K562 (cell line): ENCODE measurements around the gene ARHGEF1. TPM values are rescaled to one million over a fixed set of nuclear protein-coding genes. Genes with fewer than 3 reads are reported as not detected.
A peak's percentile ranks its signal among the peaks of the same experiment; 100 is the strongest.

Source experiments
- ATAC-seq: fragments of 200-7000 bp; cut with Tn5 transposase; 3 replicates; pipeline ENCODE4 v1.9.1; 2020; ENCODE audit warnings: moderate library complexity
- BruUV-seq: library from RNA; stranded (reverse); fragments of 400-500 nt; replicated peaks from 2 replicates; lab custom pipeline; 2021; lab: Mats Ljungman, UMichigan
- CTCF ChIA-PET: fragments of 300-600 bp; formaldehyde crosslinking; extraction: SDS; loops from one replicate; lab custom pipeline; 2021; ENCODE audit warnings: low intra/inter-chr PET ratio; lab: Yijun Ruan, JAX
- POLR2A ChIA-PET: fragments of 300-600, 350-650 bp; sonication (Branson Sonifier 250); formaldehyde crosslinking; extraction: SDS; loops from one replicate; lab custom pipeline; 2021; ENCODE audit warnings: antibody characterized with exemption, inconsistent platforms; lab: Yijun Ruan, JAX
- DNase-seq, 4 experiments: peaks; one replicate each; pipeline versions ENCODE4 v3.0.0 to v3.0.0-alpha.2; 2011 to 2018; ENCODE audit warnings: low spot score in 3 of 4, mixed read lengths in 3 of 4; ENCODE audit errors: extremely low read depth in 1 of 4
- FAIRE-seq: peaks from 2 replicates; lab custom pipeline; 2011; peaks lifted over from hg19 to GRCh38; lab: Jason Lieb, UNC
- H2AFZ ChIP-seq: 2 replicates; pipeline ENCODE4 v1.6.0; 2011; ENCODE audit warnings: low read depth, low read length, control low read depth, inconsistent platforms
- H3K27ac ChIP-seq: fragments of 200-600 bp; 3 replicates; pipeline ENCODE4 v1.8.0; 2011; ENCODE audit warnings: low read depth, mild to moderate bottlenecking, control low read depth, inconsistent platforms, low read length, moderate library complexity, mixed read lengths; ENCODE audit errors: extremely low read depth
- H3K27me3 ChIP-seq, 2 experiments: fragments of 300-600 bp in 1 of 2; 2 replicates in 1 of 2; 3 replicates in 1 of 2; pipeline versions ENCODE4 v1.6.0 to v1.8.0; 2011; ENCODE audit warnings: inconsistent platforms in 2 of 2, low read length in 2 of 2, mild to moderate bottlenecking in 1 of 2, mixed read lengths in 1 of 2, moderate library complexity in 1 of 2; ENCODE audit not compliant: control insufficient read depth in 2 of 2, insufficient read depth in 2 of 2
- H3K36me3 ChIP-seq: fragments of 300-600 bp; 3 replicates; pipeline ENCODE4 v1.8.0; 2011; ENCODE audit warnings: mild to moderate bottlenecking, low read length, inconsistent platforms; ENCODE audit not compliant: control insufficient read depth, insufficient read depth
- H3K4me1 ChIP-seq, 2 experiments: fragments of 200-600 bp in 1 of 2; replicated peaks in 1 of 2; 2 replicates in 1 of 2; 3 replicates in 1 of 2; pipeline versions ENCODE4 v1.5.1 to v1.8.0; 2011; ENCODE audit warnings: inconsistent platforms in 2 of 2, low read length in 2 of 2, mild to moderate bottlenecking in 1 of 2, mixed read lengths in 1 of 2, moderate library complexity in 1 of 2; ENCODE audit not compliant: control insufficient read depth in 2 of 2, insufficient read depth in 2 of 2
- H3K4me2 ChIP-seq: 2 replicates; pipeline ENCODE4 v1.6.1; 2011; ENCODE audit warnings: low read length, control low read depth, inconsistent platforms, mixed read lengths; ENCODE audit not compliant: insufficient read depth
- H3K4me3 ChIP-seq: fragments of 200-600 bp; sonication (generic), shearing (Covaris generic); 2 replicates; pipeline ENCODE4 v1.5.1; 2016; ENCODE audit warnings: control low read depth, inconsistent platforms
- H3K79me2 ChIP-seq: fragments of 200-600 bp; 3 replicates; pipeline ENCODE4 v1.8.0; 2011; ENCODE audit warnings: low read length, inconsistent platforms; ENCODE audit not compliant: control insufficient read depth, insufficient read depth
- H3K9ac ChIP-seq, 2 experiments: 2 replicates each; pipeline versions ENCODE4 v1.6.0 to v1.6.1; 2011; ENCODE audit warnings: low read depth in 2 of 2, low read length in 2 of 2, control low read depth in 1 of 2, inconsistent platforms in 1 of 2, mild to moderate bottlenecking in 1 of 2, mixed read lengths in 1 of 2; ENCODE audit not compliant: insufficient read depth in 1 of 2
- H3K9me1 ChIP-seq: one replicate; pipeline ENCODE4 v1.6.0; 2011; ENCODE audit warnings: inconsistent platforms, mild to moderate bottlenecking, low read length, moderate library complexity; ENCODE audit not compliant: control insufficient read depth, insufficient read depth
- H3K9me3 ChIP-seq: replicated peaks from 2 replicates; pipeline ENCODE4 v1.5.1; 2011; ENCODE audit warnings: low read depth, low read length, inconsistent platforms; ENCODE audit not compliant: control insufficient read depth, insufficient read depth
- H4K20me1 ChIP-seq: replicated peaks from 2 replicates; pipeline ENCODE4 v1.6.1; 2011; ENCODE audit warnings: low read length, inconsistent platforms, mixed read lengths; ENCODE audit not compliant: control insufficient read depth, insufficient read depth
- ETV5 ChIP-seq: sonication (generic); formaldehyde crosslinking; IDR thresholded peaks from 2 replicates; pipeline ENCODE4 v1.4.0; 2020; ENCODE audit warnings: low read depth, mild to moderate bottlenecking, missing genetic modification reagents
- PHB ChIP-seq: fragments of 250-450 bp; sonication (Bioruptor Pico); IDR thresholded peaks from 2 replicates; pipeline ENCODE4 v1.5.0; 2021
- POLR2A ChIP-seq: fragments of 450-650 bp; conservative IDR thresholded peaks from 2 replicates; pipeline ENCODE4 v1.6.1; 2016
- SMARCB1 ChIP-seq: IDR thresholded peaks from 2 replicates; pipeline ENCODE4 v1.6.1; 2011; ENCODE audit warnings: improper control_type of control experiment, low read depth; ENCODE audit not compliant: insufficient read length
- SUPT5H ChIP-seq: fragments of 450-650 bp; IDR thresholded peaks from 2 replicates; pipeline ENCODE4 v1.6.1; 2016
- TAF7 ChIP-seq: fragments of 450-650 bp; IDR thresholded peaks from 2 replicates; pipeline ENCODE4 v1.6.1; 2016; ENCODE audit warnings: missing genetic modification characterization, missing compliant biosample characterization
- TCF3 ChIP-seq: sonication (generic); formaldehyde crosslinking; IDR thresholded peaks from 2 replicates; pipeline ENCODE4 v1.4.0; 2020; ENCODE audit warnings: mild to moderate bottlenecking, missing genetic modification reagents
- THRAP3 ChIP-seq: fragments of 450-650 bp; IDR thresholded peaks from 2 replicates; pipeline ENCODE4 v1.6.1; 2016; ENCODE audit warnings: mild to moderate bottlenecking, inconsistent platforms, borderline replicate concordance
- ZNF212 ChIP-seq: fragments of 450-650 bp; formaldehyde crosslinking; IDR thresholded peaks from 2 replicates; pipeline ENCODE4 v1.4.0; 2020; ENCODE audit warnings: mild to moderate bottlenecking
- ZNF347 ChIP-seq: fragments of 450-650 bp; formaldehyde crosslinking; IDR thresholded peaks from 2 replicates; pipeline ENCODE4 v1.4.0; 2020; ENCODE audit warnings: low read depth, mild to moderate bottlenecking, moderate library complexity
- ZNF57 ChIP-seq: fragments of 450-650 bp; formaldehyde crosslinking; IDR thresholded peaks from 2 replicates; pipeline ENCODE4 v1.4.0; 2020; ENCODE audit warnings: mild to moderate bottlenecking, moderate library complexity
- WGBS: fragments of 100-300 bp; shearing (Covaris generic); methylation state at CpG from one replicate; pipeline ENCODE4 v1.1.6; 2016; ENCODE audit warnings: low coverage, mixed read lengths; ENCODE audit not compliant: insufficient coverage; ENCODE audit errors: missing lambda C conversion rate; 5-methylcytosine and 5-hydroxymethylcytosine counted together
- in situ Hi-C: fragments of 300-500 bp; cut with MboI; formaldehyde crosslinking; loops from 4 replicates; pipeline ENCODE4 v1.15.0; 2018; ENCODE audit warnings: inconsistent platforms, mixed read lengths
- intact Hi-C: fragments of 100-400 bp; cut with micrococcal nuclease; formaldehyde crosslinking; loops from 2 replicates; pipeline ENCODE4 v1.14.2; 2022
- polyA plus RNA-seq, 8 experiments: library from polyadenylated mRNA; depleted of rRNA in 4 of 8; stranded (reverse) in 5 of 8; unstranded in 3 of 8; fragments of >200 nt; fragmentation: Nextera tagmentation in 2 of 8; fragmentation: Illumina TruSeq in 1 of 8; extraction: Ambion mirVana in 2 of 8; extraction: Trizol in 1 of 8; gene quantifications; 2 replicates each; pipeline versions ENCODE4 v1.2.1 to v1.2.3, GENCODE V29; 2011 to 2014; ENCODE audit warnings: inconsistent platforms in 1 of 8, missing spikeins in 1 of 8
- total RNA-seq, 7 experiments: library from RNA; depleted of rRNA in 6 of 7; stranded (reverse); fragments of >200 nt in 6 of 7; fragmentation: Illumina TruSeq in 2 of 7; extraction: Trizol in 2 of 7; gene quantifications; 2 replicates each; pipeline versions ENCODE4 v1.2.1 to v1.2.3, GENCODE V29; 2011 to 2021; ENCODE audit warnings: low replicate concordance in 1 of 7
- TF ChIP-seq, protein P1 (sequence below): sonication (generic); formaldehyde crosslinking; IDR thresholded peaks from 2 replicates; pipeline ENCODE4 v1.8.0; 2023; ENCODE audit warnings: mild to moderate bottlenecking, missing genetic modification reagents
- TF ChIP-seq, protein P2 (sequence below), 3 experiments: fragments of 200-800 bp in 1 of 3; fragments of 250-450 bp in 1 of 3; fragments of 450-650 bp in 1 of 3; sonication (Bioruptor Pico) in 1 of 3; sonication (Bioruptor generic) in 1 of 3; formaldehyde crosslinking in 1 of 3; IDR thresholded peaks; 2 replicates each; pipeline versions ENCODE4 v1.6.1 to v1.8.0; 2016 to 2022; ENCODE audit warnings: mild to moderate bottlenecking in 2 of 3, missing genetic modification characterization in 2 of 3, missing compliant biosample characterization in 1 of 3, moderate library complexity in 1 of 3

The ARHGEF1 gene
- total and polyA plus RNA-seq, 9 of the 15 experiments (the other 6 are each of a cell fraction or from before 2014, with no cell fraction given), result 1.9 to 149 (median 29.8) TPM

- H4K20me1 ChIP-seq, result peaks cover 22% of the 10 kb centered on the region; the same call in 1 of the 2 replicates
- H3K9me1 ChIP-seq, result peaks cover 4% of the 10 kb centered on the region
- H3K27me3 ChIP-seq, result peaks cover 18 to 30% of the 10 kb centered on the region in 2 experiments
- intact Hi-C loops, result no loop called here
- no peak overlapping the region for H2AFZ ChIP-seq
- H3K4me2 ChIP-seq, result no peak overlapping the region
- in situ Hi-C loops, result no loop called here
- H3K9ac ChIP-seq, result no peak overlapping the region
- H3K4me3 ChIP-seq, result no peak overlapping the region
- 52% methylated on average over 9 of the region's 11 CpGs for WGBS
- peaks cover 0 to 33% of the 10 kb centered on the region in 2 experiments; a peak in 2 of 5 replicates for H3K4me1 ChIP-seq
- H3K27ac ChIP-seq, result no peak overlapping the region
- BruUV-seq, result no TSS peak
- no peaks in the 10 kb centered on the region for H3K79me2 ChIP-seq
- FAIRE-seq, result no peak
- H3K9me3 ChIP-seq, result no peaks in the 10 kb centered on the region
- H3K36me3 ChIP-seq, result peaks cover 31% of the 10 kb centered on the region; the same call in 2 of the 3 replicates
- ATAC-seq, result no peak
- POLR2A ChIA-PET, result no interaction called here
- CTCF ChIA-PET, result no interaction called here
- DNase-seq, result no peak
- TF ChIP-seq ZNF212 (CRISPR knock-in tag), result no peak
- no peak for TF ChIP-seq ZNF347 (CRISPR knock-in tag)
- TF ChIP-seq THRAP3, result no peak
- no peak for TF ChIP-seq TCF3 (CRISPR knock-in tag)
- TF ChIP-seq TAF7, result no peak
- no peak for TF ChIP-seq SMARCB1
- TF ChIP-seq ETV5 (CRISPR knock-in tag), result no peak
- TF ChIP-seq, protein P1, sequence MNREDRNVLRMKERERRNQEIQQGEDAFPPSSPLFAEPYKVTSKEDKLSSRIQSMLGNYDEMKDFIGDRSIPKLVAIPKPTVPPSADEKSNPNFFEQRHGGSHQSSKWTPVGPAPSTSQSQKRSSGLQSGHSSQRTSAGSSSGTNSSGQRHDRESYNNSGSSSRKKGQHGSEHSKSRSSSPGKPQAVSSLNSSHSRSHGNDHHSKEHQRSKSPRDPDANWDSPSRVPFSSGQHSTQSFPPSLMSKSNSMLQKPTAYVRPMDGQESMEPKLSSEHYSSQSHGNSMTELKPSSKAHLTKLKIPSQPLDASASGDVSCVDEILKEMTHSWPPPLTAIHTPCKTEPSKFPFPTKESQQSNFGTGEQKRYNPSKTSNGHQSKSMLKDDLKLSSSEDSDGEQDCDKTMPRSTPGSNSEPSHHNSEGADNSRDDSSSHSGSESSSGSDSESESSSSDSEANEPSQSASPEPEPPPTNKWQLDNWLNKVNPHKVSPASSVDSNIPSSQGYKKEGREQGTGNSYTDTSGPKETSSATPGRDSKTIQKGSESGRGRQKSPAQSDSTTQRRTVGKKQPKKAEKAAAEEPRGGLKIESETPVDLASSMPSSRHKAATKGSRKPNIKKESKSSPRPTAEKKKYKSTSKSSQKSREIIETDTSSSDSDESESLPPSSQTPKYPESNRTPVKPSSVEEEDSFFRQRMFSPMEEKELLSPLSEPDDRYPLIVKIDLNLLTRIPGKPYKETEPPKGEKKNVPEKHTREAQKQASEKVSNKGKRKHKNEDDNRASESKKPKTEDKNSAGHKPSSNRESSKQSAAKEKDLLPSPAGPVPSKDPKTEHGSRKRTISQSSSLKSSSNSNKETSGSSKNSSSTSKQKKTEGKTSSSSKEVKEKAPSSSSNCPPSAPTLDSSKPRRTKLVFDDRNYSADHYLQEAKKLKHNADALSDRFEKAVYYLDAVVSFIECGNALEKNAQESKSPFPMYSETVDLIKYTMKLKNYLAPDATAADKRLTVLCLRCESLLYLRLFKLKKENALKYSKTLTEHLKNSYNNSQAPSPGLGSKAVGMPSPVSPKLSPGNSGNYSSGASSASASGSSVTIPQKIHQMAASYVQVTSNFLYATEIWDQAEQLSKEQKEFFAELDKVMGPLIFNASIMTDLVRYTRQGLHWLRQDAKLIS (CRISPR knock-in tag), result no peak
- TF ChIP-seq ZNF57, result no peak
- peak; percentile 58 for TF ChIP-seq POLR2A
- TF ChIP-seq SUPT5H, result peak; percentile 59; the same call in 1 of the 2 replicates
- no peak for TF ChIP-seq PHB
- TF ChIP-seq, protein P2, sequence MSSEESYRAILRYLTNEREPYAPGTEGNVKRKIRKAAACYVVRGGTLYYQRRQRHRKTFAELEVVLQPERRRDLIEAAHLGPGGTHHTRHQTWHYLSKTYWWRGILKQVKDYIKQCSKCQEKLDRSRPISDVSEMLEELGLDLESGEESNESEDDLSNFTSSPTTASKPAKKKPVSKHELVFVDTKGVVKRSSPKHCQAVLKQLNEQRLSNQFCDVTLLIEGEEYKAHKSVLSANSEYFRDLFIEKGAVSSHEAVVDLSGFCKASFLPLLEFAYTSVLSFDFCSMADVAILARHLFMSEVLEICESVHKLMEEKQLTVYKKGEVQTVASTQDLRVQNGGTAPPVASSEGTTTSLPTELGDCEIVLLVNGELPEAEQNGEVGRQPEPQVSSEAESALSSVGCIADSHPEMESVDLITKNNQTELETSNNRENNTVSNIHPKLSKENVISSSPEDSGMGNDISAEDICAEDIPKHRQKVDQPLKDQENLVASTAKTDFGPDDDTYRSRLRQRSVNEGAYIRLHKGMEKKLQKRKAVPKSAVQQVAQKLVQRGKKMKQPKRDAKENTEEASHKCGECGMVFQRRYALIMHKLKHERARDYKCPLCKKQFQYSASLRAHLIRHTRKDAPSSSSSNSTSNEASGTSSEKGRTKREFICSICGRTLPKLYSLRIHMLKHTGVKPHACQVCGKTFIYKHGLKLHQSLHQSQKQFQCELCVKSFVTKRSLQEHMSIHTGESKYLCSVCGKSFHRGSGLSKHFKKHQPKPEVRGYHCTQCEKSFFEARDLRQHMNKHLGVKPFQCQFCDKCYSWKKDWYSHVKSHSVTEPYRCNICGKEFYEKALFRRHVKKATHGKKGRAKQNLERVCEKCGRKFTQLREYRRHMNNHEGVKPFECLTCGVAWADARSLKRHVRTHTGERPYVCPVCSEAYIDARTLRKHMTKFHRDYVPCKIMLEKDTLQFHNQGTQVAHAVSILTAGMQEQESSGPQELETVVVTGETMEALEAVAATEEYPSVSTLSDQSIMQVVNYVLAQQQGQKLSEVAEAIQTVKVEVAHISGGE (CRISPR knock-in tag; IDR thresholded peaks at IDR 0.05), result no peak
Observed at GRCh38 chr19:41908724-41909464, 25.9 kb downstream of the ARHGEF1 start.
